ENCODE measurements around the gene CPLANE2.

DNA sequence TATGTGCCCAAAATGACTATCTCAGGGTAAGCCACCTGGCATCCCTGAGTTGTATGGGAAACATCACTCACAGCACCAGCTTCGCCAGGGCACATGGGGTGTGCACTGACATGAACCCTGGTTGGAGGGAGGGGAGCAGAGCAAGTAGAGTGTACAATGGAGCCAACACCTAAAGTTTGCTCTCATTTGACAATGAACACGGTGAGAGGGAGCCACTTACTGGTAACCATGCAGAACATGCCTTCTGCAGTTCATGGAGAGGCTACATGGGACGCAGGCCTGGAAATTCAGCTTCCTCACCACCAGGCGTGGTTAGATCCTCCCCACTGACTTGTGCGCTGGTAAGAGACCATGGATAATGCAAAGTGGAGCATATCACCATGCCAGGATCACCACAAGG, 10.0 kb upstream of the CPLANE2 start:
- TF ChIP-seq POLR2A (IDR thresholded peaks at IDR 0.05) (no peak), POLR2AphosphoS5 (IDR thresholded peaks at IDR 0.05) (no peak)
- TF ChIP-seq, protein P1, sequence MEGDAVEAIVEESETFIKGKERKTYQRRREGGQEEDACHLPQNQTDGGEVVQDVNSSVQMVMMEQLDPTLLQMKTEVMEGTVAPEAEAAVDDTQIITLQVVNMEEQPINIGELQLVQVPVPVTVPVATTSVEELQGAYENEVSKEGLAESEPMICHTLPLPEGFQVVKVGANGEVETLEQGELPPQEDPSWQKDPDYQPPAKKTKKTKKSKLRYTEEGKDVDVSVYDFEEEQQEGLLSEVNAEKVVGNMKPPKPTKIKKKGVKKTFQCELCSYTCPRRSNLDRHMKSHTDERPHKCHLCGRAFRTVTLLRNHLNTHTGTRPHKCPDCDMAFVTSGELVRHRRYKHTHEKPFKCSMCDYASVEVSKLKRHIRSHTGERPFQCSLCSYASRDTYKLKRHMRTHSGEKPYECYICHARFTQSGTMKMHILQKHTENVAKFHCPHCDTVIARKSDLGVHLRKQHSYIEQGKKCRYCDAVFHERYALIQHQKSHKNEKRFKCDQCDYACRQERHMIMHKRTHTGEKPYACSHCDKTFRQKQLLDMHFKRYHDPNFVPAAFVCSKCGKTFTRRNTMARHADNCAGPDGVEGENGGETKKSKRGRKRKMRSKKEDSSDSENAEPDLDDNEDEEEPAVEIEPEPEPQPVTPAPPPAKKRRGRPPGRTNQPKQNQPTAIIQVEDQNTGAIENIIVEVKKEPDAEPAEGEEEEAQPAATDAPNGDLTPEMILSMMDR (IDR thresholded peaks at IDR 0.05 in 8 of 11, conservative IDR thresholded peaks at IDR 0.05 in 3 of 11): no peak

Data from spleen (tissue), 7 donors.